Right lobe of liver (tissue), 6 donors: ENCODE data around the gene CCDC184. TPM values are rescaled to one million over a fixed set of nuclear protein-coding genes. Genes with fewer than 3 reads are reported as not detected.

Experiments used
- ATAC-seq, 4 donors: fragments of 200-7000 bp; cut with Tn5 transposase; one replicate each; pipeline ENCODE4 v1.9.1; 2020; ENCODE audit warnings: mild to moderate bottlenecking in 4 of 4, moderate library complexity in 4 of 4
- DNase-seq, 3 donors: peaks; one replicate each; pipeline ENCODE4 v3.0.0-alpha.2; 2020
- H3K27ac ChIP-seq, 3 donors: fragments of 200-600 bp; one replicate each; pipeline ENCODE4 v1.8.0; 2022
- H3K27me3 ChIP-seq, 2 donors: fragments of 200-600 bp; one replicate each; pipeline ENCODE4 v1.8.0; 2022
- H3K36me3 ChIP-seq, 4 donors: fragments of 200-600 bp; sonication (generic) in 1 of 4; one replicate each; pipeline versions ENCODE4 v1.5.1 to v1.8.0; 2017 to 2022; ENCODE audit warnings: control low read depth in 1 of 4
- H3K4me1 ChIP-seq, 4 donors: fragments of 200-600 bp; sonication (generic) in 1 of 4; one replicate each; pipeline versions ENCODE4 v1.5.1 to v1.8.0; 2017 to 2022; ENCODE audit warnings: control low read depth in 1 of 4
- H3K4me3 ChIP-seq, 3 donors: fragments of 200-600 bp; one replicate each; pipeline ENCODE4 v1.8.0; 2022
- H3K9me3 ChIP-seq, 4 donors: fragments of 200-600 bp; sonication (generic) in 1 of 4; one replicate each; pipeline versions ENCODE4 v1.5.1 to v1.8.0; 2017 to 2022; ENCODE audit warnings: control low read depth in 1 of 4
- CTCF ChIP-seq, 4 donors: fragments of 200-600 bp in 3 of 4; fragments of 450-650 bp in 1 of 4; IDR thresholded peaks; one replicate each; pipeline versions ENCODE4 v1.5.1 to v1.8.0; 2016 to 2022; ENCODE audit warnings: antibody characterized with exemption in 4 of 4, mild to moderate bottlenecking in 2 of 4
- POLR2A ChIP-seq: fragments of 450-650 bp; IDR thresholded peaks from one replicate; pipeline ENCODE4 v1.6.1; 2017; ENCODE audit warnings: antibody characterized with exemption, mild to moderate bottlenecking
- WGBS: methylation state at CpG from one replicate; pipeline ENCODE4 v1.1.6; 2018; ENCODE audit warnings: low coverage, low lambda C conversion rate; ENCODE audit not compliant: insufficient coverage; ENCODE audit errors: missing lambda C conversion rate; 5-methylcytosine and 5-hydroxymethylcytosine counted together
- intact Hi-C, 2 donors: fragments of 100-400 bp; cut with DNase I; formaldehyde crosslinking; loops; one replicate each; pipeline versions ENCODE4 v1.11.2 to v1.14.1; 2022
- total RNA-seq, 6 experiments: library from RNA; depleted of rRNA in 2 of 6; stranded (reverse); fragments of >200 nt in 2 of 6; fragmentation: NEBNext Ultra II Directional in 3 of 6; extraction: Animal tissue kit (Norgen Biotek cat#: 25700) in 3 of 6; gene quantifications; one replicate each; pipeline versions ENCODE4 v1.1.0 to v1.2.4, GENCODE V29; 2016 to 2023
- donor health status: DM: no; HTN: yes; CAD: no.
- donor health status: DM: no; HTN: no; CAD: no.
- donor health status: DM: no; HTN: no; CAD: no.
- donor health status: DM: no; HTN: yes; CAD: no.
- donor health status: DM: no; HTN: yes; CAD: no.

The CCDC184 gene
- total RNA-seq, 6 experiments from 2014 or later = 0.11 to 0.46 (median 0.23) TPM; not detected in 3

GRCh38 chr12:48176417-48176751, 7.1 kb upstream of the CCDC184 start:
- no peak overlapping the region for H3K4me3 ChIP-seq
- TF ChIP-seq CTCF (IDR thresholded peaks at IDR 0.05) = no peak
- TF ChIP-seq POLR2A = no peak
- intact Hi-C loops = no loop called here

GRCh38 chr12:48177982-48178381, 5.5 kb upstream of the CCDC184 start:
- intact Hi-C loops = no loop called here
- TF ChIP-seq CTCF (IDR thresholded peaks at IDR 0.05) (no peak), POLR2A (no peak)
- Histone ChIP-seq H3K4me3 (no peak overlapping the region), H3K4me1 (peaks cover 0 to 5% (median 0%) of the 10 kb centered on the region in 4 donors), H3K27me3 (no peaks in the 10 kb centered on the region), H3K27ac (no peak overlapping the region), H3K36me3 (no peaks in the 10 kb centered on the region), H3K9me3 (no peaks in the 10 kb centered on the region)
- DNase-seq = no peak
- no peak for ATAC-seq
- WGBS = 27% methylated on average over 4 of the region's 4 CpGs

More at GRCh38 chr12:48176417-48176751, 7.1 kb upstream of the CCDC184 start:
- H3K27ac ChIP-seq = no peak overlapping the region
- no peak for DNase-seq
- no peaks in the 10 kb centered on the region for H3K9me3 ChIP-seq
- ATAC-seq = no peak
- no peaks in the 10 kb centered on the region for H3K4me1 ChIP-seq
- H3K36me3 ChIP-seq = no peaks in the 10 kb centered on the region
- H3K27me3 ChIP-seq = no peaks in the 10 kb centered on the region

GRCh38 chr12:48179466-48179865, 4.0 kb upstream of the CCDC184 start:
- ATAC-seq = no peak
- DNase-seq = no peak
- H3K4me1 ChIP-seq = peaks cover 0 to 12% (median 0%) of the 10 kb centered on the region in 4 donors
- H3K36me3 ChIP-seq = no peaks in the 10 kb centered on the region
- H3K27me3 ChIP-seq = peaks cover 0 to 10% of the 10 kb centered on the region in 2 donors
- WGBS = 82% methylated on average over 1 of the region's 1 CpG
- no peak overlapping the region for H3K27ac ChIP-seq
- H3K9me3 ChIP-seq = no peaks in the 10 kb centered on the region
- H3K4me3 ChIP-seq = no peak overlapping the region
- no peak for TF ChIP-seq CTCF (IDR thresholded peaks at IDR 0.05)
- TF ChIP-seq POLR2A = no peak
- intact Hi-C loops = no loop called here

GRCh38 chr12:48180424-48180823, 3.0 kb upstream of the CCDC184 start:
- no peaks in the 10 kb centered on the region for H3K9me3 ChIP-seq
- no peaks in the 10 kb centered on the region for H3K36me3 ChIP-seq
- intact Hi-C loops = no loop called here
- peaks cover 0 to 12% of the 10 kb centered on the region in 2 donors for H3K27me3 ChIP-seq
- no peak overlapping the region for H3K27ac ChIP-seq
- no peak for DNase-seq
- no peak overlapping the region for H3K4me3 ChIP-seq
- ATAC-seq = no peak
- TF ChIP-seq POLR2A (no peak), CTCF (IDR thresholded peaks at IDR 0.05) (no peak)
- WGBS = 50% methylated on average over 1 of the region's 1 CpG
- peaks cover 0 to 12% (median 0%) of the 10 kb centered on the region in 4 donors for H3K4me1 ChIP-seq

GRCh38 chr12:48180857-48181495, 2.5 kb upstream of the CCDC184 start:
- intact Hi-C loops = no loop called here
- no peak for TF ChIP-seq POLR2A
- no peak for TF ChIP-seq CTCF (IDR thresholded peaks at IDR 0.05)
- Histone ChIP-seq H3K4me1 (peaks cover 0 to 12% (median 0%) of the 10 kb centered on the region in 4 donors), H3K27me3 (peaks cover 0 to 12% of the 10 kb centered on the region in 2 donors), H3K9me3 (no peaks in the 10 kb centered on the region), H3K36me3 (no peaks in the 10 kb centered on the region), H3K27ac (no peak overlapping the region), H3K4me3 (no peak overlapping the region)
- DNase-seq (no peak), ATAC-seq (no peak)
- 100% methylated on average over 2 of the region's 2 CpGs for WGBS
